PC-9 (cell line): ENCODE results near the gene SLC22A15. TPM values are rescaled to one million over a fixed set of nuclear protein-coding genes. Genes with fewer than 3 reads are reported as not detected.
"Not testable (repeated sequence)": the region's sequence is repeated elsewhere in the genome, so short reads cannot be mapped to it uniquely, and the experiment has no call there.

Source experiments
- BruUV-seq: library from RNA; stranded (reverse); fragments of 400-500 nt; replicated peaks from 2 replicates; lab custom pipeline; 2021; lab: Mats Ljungman, UMichigan
- CTCF ChIA-PET: fragments of 300-600 bp; sonication (Branson Sonifier 250); formaldehyde crosslinking; loops from one replicate; lab custom pipeline; 2022; ENCODE audit warnings: antibody characterized with exemption; lab: Charles Lee
- POLR2A ChIA-PET: fragments of 300-600 bp; sonication (Branson Sonifier 250); formaldehyde crosslinking; loops from one replicate; lab custom pipeline; 2022; ENCODE audit warnings: antibody characterized with exemption; ENCODE audit not compliant: unreplicated experiment; lab: Charles Lee
- DNase-seq, 2 experiments: peaks; one replicate each; pipeline versions ENCODE4 v3.0.0 to v3.0.0-alpha.2; 2015 to 2022; ENCODE audit warnings: mixed read lengths in 1 of 2
- H2AFZ ChIP-seq: fragments of 200-600 bp; sonication (generic); 2 replicates; pipeline ENCODE4 v1.8.1; 2017; ENCODE audit warnings: antibody characterized with exemption
- H3F3A ChIP-seq: fragments of 200-600 bp; sonication (generic); 2 replicates; pipeline ENCODE4 v1.8.1; 2017; ENCODE audit warnings: antibody characterized with exemption, mild to moderate bottlenecking, low read depth; ENCODE audit not compliant: insufficient read depth
- H3K27ac ChIP-seq: fragments of 200-600 bp; sonication (generic); 2 replicates; pipeline ENCODE4 v1.6.1; 2016; ENCODE audit warnings: mixed run types
- H3K27me3 ChIP-seq: fragments of 200-600 bp; sonication (generic); 2 replicates; pipeline ENCODE4 v1.6.1; 2016; ENCODE audit warnings: low read depth, mixed run types; ENCODE audit not compliant: insufficient read depth
- H3K36me3 ChIP-seq: fragments of 200-600 bp; sonication (generic); 2 replicates; pipeline ENCODE4 v1.6.1; 2016; ENCODE audit warnings: low read depth, mixed run types
- H3K4me1 ChIP-seq: fragments of 200-600 bp; sonication (generic); replicated peaks from 2 replicates; pipeline ENCODE4 v1.6.1; 2016; ENCODE audit warnings: mixed run types; ENCODE audit not compliant: insufficient read depth
- H3K4me2 ChIP-seq: fragments of 200-600 bp; sonication (generic); 2 replicates; pipeline ENCODE4 v1.6.1; 2017; ENCODE audit warnings: mixed run types
- H3K4me3 ChIP-seq: fragments of 200-600 bp; sonication (generic); 2 replicates; pipeline ENCODE4 v1.6.1; 2016; ENCODE audit warnings: mixed run types
- H3K79me2 ChIP-seq: fragments of 200-600 bp; sonication (generic); 2 replicates; pipeline ENCODE4 v1.6.1; 2017; ENCODE audit warnings: low read depth, mixed run types
- H3K9me2 ChIP-seq: fragments of 200-600 bp; sonication (generic); 2 replicates; pipeline ENCODE4 v1.8.1; 2017; ENCODE audit warnings: mild to moderate bottlenecking; ENCODE audit not compliant: insufficient read depth
- H3K9me3 ChIP-seq: fragments of 200-600 bp; sonication (generic); 2 replicates; pipeline ENCODE4 v1.8.1; 2016; ENCODE audit warnings: low read depth; ENCODE audit not compliant: insufficient read depth
- H4K20me1 ChIP-seq: fragments of 200-600 bp; sonication (generic); 2 replicates; pipeline ENCODE4 v1.8.1; 2017; ENCODE audit not compliant: insufficient read depth
- CTCF ChIP-seq: fragments of 200-600 bp; sonication (generic); conservative IDR thresholded peaks from 2 replicates; pipeline ENCODE4 v1.6.1; 2017; ENCODE audit warnings: mixed run types, antibody characterized with exemption, mild to moderate bottlenecking, moderate library complexity
- EZH2 ChIP-seq: fragments of 200-600 bp; sonication (generic); IDR thresholded peaks from 2 replicates; pipeline ENCODE4 v1.8.0; 2017; ENCODE audit warnings: antibody characterized with exemption, low read depth
- intact Hi-C: fragments of 100-400 bp; cut with micrococcal nuclease; formaldehyde crosslinking; loops from one replicate; pipeline ENCODE4 v1.10.0; 2022; ENCODE audit not compliant: unreplicated experiment
- total RNA-seq: library from RNA; stranded (reverse); gene quantifications from 2 replicates; pipeline ENCODE4 v1.2.3, GENCODE V29; 2021

The SLC22A15 gene
- total RNA-seq, 1 experiment from 2014 or later: 1.8 TPM

- Histone ChIP-seq H3K27ac (no peak overlapping the region), H2AFZ (no peak overlapping the region), H3K4me3 (no peak overlapping the region), H4K20me1 (no peaks in the 10 kb centered on the region), H3K36me3 (no peaks in the 10 kb centered on the region), H3F3A (no peaks in the 10 kb centered on the region), H3K79me2 (no peaks in the 10 kb centered on the region), H3K9me2 (no peaks in the 10 kb centered on the region), H3K4me2 (no peak overlapping the region), H3K27me3 (no peaks in the 10 kb centered on the region), H3K4me1 (no peaks in the 10 kb centered on the region), H3K9me3 (no peaks in the 10 kb centered on the region)
- TF ChIP-seq EZH2 (no peak), CTCF (no peak)
- ChIA-PET POLR2A (no interaction called here), CTCF (no interaction called here)
- no peak for DNase-seq
- no TSS peak for BruUV-seq
- intact Hi-C loops: no loop called here
These were observed 17.4 kb upstream of the SLC22A15 start for GRCh38 chr1:115958866-115959265.

GRCh38 chr1:115969509-115969908 lies 6.8 kb upstream of the SLC22A15 start:
- TF ChIP-seq CTCF (no peak), EZH2 (no peak)
- H3K27ac ChIP-seq: no peak overlapping the region
- H3K4me1 ChIP-seq: no peaks in the 10 kb centered on the region
- intact Hi-C loops: no loop called here
- BruUV-seq: no TSS peak
- H3K36me3 ChIP-seq: no peaks in the 10 kb centered on the region
- H3K4me2 ChIP-seq: no peak overlapping the region
- POLR2A ChIA-PET: no interaction called here
- no peaks in the 10 kb centered on the region for H3K27me3 ChIP-seq
- no peaks in the 10 kb centered on the region for H3F3A ChIP-seq
- H4K20me1 ChIP-seq: no peaks in the 10 kb centered on the region
- no peaks in the 10 kb centered on the region for H3K79me2 ChIP-seq
- CTCF ChIA-PET: no interaction called here
- no peak overlapping the region for H3K4me3 ChIP-seq
- no peak for DNase-seq
- no peak overlapping the region for H2AFZ ChIP-seq
- no peaks in the 10 kb centered on the region for H3K9me3 ChIP-seq
- H3K9me2 ChIP-seq: no peaks in the 10 kb centered on the region

- H3K27ac ChIP-seq, POLR2A ChIA-PET, DNase-seq, H3K4me1 ChIP-seq, H3K9me2 ChIP-seq, H3K79me2 ChIP-seq, H3K9me3 ChIP-seq, H3K4me3 ChIP-seq, H3K4me2 ChIP-seq, CTCF ChIA-PET, H3K27me3 ChIP-seq, H4K20me1 ChIP-seq, H3K36me3 ChIP-seq, H2AFZ ChIP-seq, intact Hi-C loops, BruUV-seq: not testable (repeated sequence)
- H3F3A ChIP-seq: peaks cover 12% of the 10 kb centered on the region; the same call in 1 of the 2 replicates
These were observed 4.5 kb upstream of the SLC22A15 start for GRCh38 chr1:115971778-115972177.

GRCh38 chr1:115973154-115973553 lies 3.2 kb upstream of the SLC22A15 start:
- no peak overlapping the region for H3K27ac ChIP-seq
- no peaks in the 10 kb centered on the region for H3K36me3 ChIP-seq
- H3K4me2 ChIP-seq: no peak overlapping the region
- BruUV-seq: no TSS peak
- no peaks in the 10 kb centered on the region for H4K20me1 ChIP-seq
- no peak overlapping the region for H2AFZ ChIP-seq
- no peak overlapping the region for H3K4me3 ChIP-seq
- H3K4me1 ChIP-seq: peaks cover 21% of the 10 kb centered on the region
- H3K9me2 ChIP-seq: no peaks in the 10 kb centered on the region
- peaks cover under 1% of the 10 kb centered on the region; the same call in 1 of the 2 replicates for H3K79me2 ChIP-seq
- no peak for TF ChIP-seq CTCF
- peaks cover 25% of the 10 kb centered on the region for H3F3A ChIP-seq
- CTCF ChIA-PET: no interaction called here
- no peaks in the 10 kb centered on the region for H3K9me3 ChIP-seq
- intact Hi-C loops: no loop called here
- no peaks in the 10 kb centered on the region for H3K27me3 ChIP-seq
- POLR2A ChIA-PET: no interaction called here
- DNase-seq: no peak
